DND-41 (cell line): ENCODE results near the gene HDGFL3.

Source experiments
- ATAC-seq: fragments of 200-7000 bp; cut with Tn5 transposase; 3 replicates; pipeline ENCODE4 v1.9.1; 2021; ENCODE audit warnings: low read depth; ENCODE audit not compliant: insufficient read depth
- DNase-seq: peaks from one replicate; pipeline ENCODE4 v3.0.0-alpha.2; 2020
- H2AFZ ChIP-seq: 2 replicates; pipeline ENCODE4 v1.6.0; 2012; ENCODE audit warnings: low read depth, low read length
- H3K27ac ChIP-seq: 2 replicates; pipeline ENCODE4 v1.5.1; 2012; ENCODE audit warnings: low read length, inconsistent platforms
- H3K27me3 ChIP-seq: fragments of 200-600 bp; sonication (generic); 2 replicates; pipeline ENCODE4 v1.6.0; 2012; ENCODE audit warnings: low read length, mild to moderate bottlenecking, inconsistent platforms; ENCODE audit not compliant: insufficient read depth, poor library complexity
- H3K36me3 ChIP-seq: 2 replicates; pipeline ENCODE4 v1.5.1; 2012; ENCODE audit warnings: low read length, inconsistent platforms; ENCODE audit not compliant: insufficient read depth
- H3K4me1 ChIP-seq: 2 replicates; pipeline ENCODE4 v1.5.1; 2012; ENCODE audit warnings: mild to moderate bottlenecking, low read length; ENCODE audit not compliant: insufficient read depth
- H3K4me2 ChIP-seq: 2 replicates; pipeline ENCODE4 v1.6.0; 2012; ENCODE audit warnings: mild to moderate bottlenecking, moderate library complexity, low read length, inconsistent platforms; ENCODE audit not compliant: insufficient read depth
- H3K4me3 ChIP-seq, 2 experiments: fragments of 200-600 bp in 1 of 2; shearing (Covaris generic) in 1 of 2; 2 replicates each; pipeline ENCODE4 v1.5.1; 2012 to 2016; ENCODE audit warnings: inconsistent platforms in 2 of 2, low read length in 2 of 2, mild to moderate bottlenecking in 2 of 2, low read depth in 1 of 2, moderate library complexity in 1 of 2
- H3K79me2 ChIP-seq: 2 replicates; pipeline ENCODE4 v1.6.0; 2012; ENCODE audit warnings: low read length, inconsistent platforms; ENCODE audit not compliant: insufficient read depth
- H3K9ac ChIP-seq: 2 replicates; pipeline ENCODE4 v1.6.0; 2012; ENCODE audit warnings: low read depth, mild to moderate bottlenecking, inconsistent platforms, low read length, moderate library complexity
- H3K9me3 ChIP-seq: 2 replicates; pipeline ENCODE4 v1.5.1; 2012; ENCODE audit warnings: low read length, moderate library complexity, mild to moderate bottlenecking, inconsistent platforms; ENCODE audit not compliant: insufficient read depth, severe bottlenecking
- H4K20me1 ChIP-seq: 2 replicates; pipeline ENCODE4 v1.6.0; 2012; ENCODE audit warnings: low read length; ENCODE audit not compliant: insufficient read depth
- EZH2 ChIP-seq: IDR thresholded peaks from 3 replicates; pipeline ENCODE4 v1.6.1; 2012; ENCODE audit warnings: borderline replicate concordance, low read depth, mild to moderate bottlenecking, moderate library complexity, low read length, inconsistent platforms; ENCODE audit not compliant: severe bottlenecking
- TF ChIP-seq, protein P1 (sequence below): IDR thresholded peaks from 2 replicates; pipeline ENCODE4 v1.5.1; 2012; ENCODE audit warnings: borderline replicate concordance, low read length, moderate library complexity, mild to moderate bottlenecking; ENCODE audit not compliant: poor library complexity, severe bottlenecking; ENCODE audit errors: extremely low read depth

HDGFL3 gene

DNA sequence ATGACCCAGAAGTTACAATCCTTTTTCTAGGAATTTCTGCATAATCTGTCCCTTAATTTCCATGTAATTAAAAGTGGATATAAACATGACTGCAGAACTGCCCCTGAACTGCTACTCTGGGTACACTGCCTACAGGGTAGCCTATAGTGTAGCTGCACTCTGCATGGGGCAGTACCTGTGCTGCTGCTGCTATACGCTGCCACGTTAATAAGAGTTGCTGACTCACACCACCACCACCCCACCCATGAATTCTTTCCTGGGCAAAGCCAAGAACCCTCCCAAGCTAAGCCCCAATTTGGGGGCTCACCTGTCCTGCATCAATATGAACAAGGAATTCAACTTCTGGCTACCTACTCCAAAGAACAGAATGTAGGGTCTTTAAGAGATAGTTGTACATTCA lies 13.9 kb downstream of the HDGFL3 start:
- H3K36me3 ChIP-seq = no peaks in the 10 kb centered on the region
- ATAC-seq (no peak), DNase-seq (no peak)
- no peaks in the 10 kb centered on the region for H3K27me3 ChIP-seq
- H3K4me1 ChIP-seq = no peaks in the 10 kb centered on the region
- TF ChIP-seq, protein P1, sequence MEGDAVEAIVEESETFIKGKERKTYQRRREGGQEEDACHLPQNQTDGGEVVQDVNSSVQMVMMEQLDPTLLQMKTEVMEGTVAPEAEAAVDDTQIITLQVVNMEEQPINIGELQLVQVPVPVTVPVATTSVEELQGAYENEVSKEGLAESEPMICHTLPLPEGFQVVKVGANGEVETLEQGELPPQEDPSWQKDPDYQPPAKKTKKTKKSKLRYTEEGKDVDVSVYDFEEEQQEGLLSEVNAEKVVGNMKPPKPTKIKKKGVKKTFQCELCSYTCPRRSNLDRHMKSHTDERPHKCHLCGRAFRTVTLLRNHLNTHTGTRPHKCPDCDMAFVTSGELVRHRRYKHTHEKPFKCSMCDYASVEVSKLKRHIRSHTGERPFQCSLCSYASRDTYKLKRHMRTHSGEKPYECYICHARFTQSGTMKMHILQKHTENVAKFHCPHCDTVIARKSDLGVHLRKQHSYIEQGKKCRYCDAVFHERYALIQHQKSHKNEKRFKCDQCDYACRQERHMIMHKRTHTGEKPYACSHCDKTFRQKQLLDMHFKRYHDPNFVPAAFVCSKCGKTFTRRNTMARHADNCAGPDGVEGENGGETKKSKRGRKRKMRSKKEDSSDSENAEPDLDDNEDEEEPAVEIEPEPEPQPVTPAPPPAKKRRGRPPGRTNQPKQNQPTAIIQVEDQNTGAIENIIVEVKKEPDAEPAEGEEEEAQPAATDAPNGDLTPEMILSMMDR = no peak
- TF ChIP-seq EZH2 = no peak
- no peaks in the 10 kb centered on the region for H3K9me3 ChIP-seq
- H3K79me2 ChIP-seq = peaks cover 82% of the 10 kb centered on the region
- peaks cover 14% of the 10 kb centered on the region; the same call in 1 of the 2 replicates for H4K20me1 ChIP-seq
- H3K4me2 ChIP-seq = no peak overlapping the region
- H2AFZ ChIP-seq = no peak overlapping the region
- no peak overlapping the region for H3K9ac ChIP-seq
- H3K4me3 ChIP-seq = no peak overlapping the region
- no peak overlapping the region for H3K27ac ChIP-seq

DNA sequence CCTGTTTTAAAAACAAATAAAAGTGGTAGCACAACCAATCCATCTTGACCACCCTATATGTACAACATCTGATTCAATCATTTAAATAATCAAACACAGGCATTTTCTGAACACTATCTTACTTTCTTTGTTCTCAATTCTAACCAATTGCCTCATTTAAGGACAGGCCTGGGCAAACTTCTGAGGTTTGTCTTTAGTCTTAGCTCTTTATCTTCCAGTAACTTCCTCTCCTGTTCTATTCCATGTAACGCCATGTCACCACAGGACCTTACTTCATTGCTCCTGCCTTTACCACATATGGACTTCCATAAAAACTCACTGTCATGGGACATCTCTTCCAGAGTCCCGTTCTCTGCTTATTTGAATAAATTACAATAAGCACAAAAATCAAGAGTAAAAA lies 14.9 kb downstream of the HDGFL3 start:
- TF ChIP-seq EZH2 = no peak
- TF ChIP-seq, protein P1 = no peak
- no peaks in the 10 kb centered on the region for H3K4me1 ChIP-seq
- H4K20me1 ChIP-seq = peaks cover 14% of the 10 kb centered on the region; the same call in 1 of the 2 replicates
- no peak overlapping the region for H3K9ac ChIP-seq
- no peak overlapping the region for H3K27ac ChIP-seq
- no peaks in the 10 kb centered on the region for H3K36me3 ChIP-seq
- H3K79me2 ChIP-seq = peaks cover 81% of the 10 kb centered on the region
- no peaks in the 10 kb centered on the region for H3K9me3 ChIP-seq
- no peak overlapping the region for H3K4me3 ChIP-seq
- DNase-seq = no peak
- H3K4me2 ChIP-seq = no peak overlapping the region
- H3K27me3 ChIP-seq = no peaks in the 10 kb centered on the region
- ATAC-seq = no peak
- H2AFZ ChIP-seq = no peak overlapping the region

DNA sequence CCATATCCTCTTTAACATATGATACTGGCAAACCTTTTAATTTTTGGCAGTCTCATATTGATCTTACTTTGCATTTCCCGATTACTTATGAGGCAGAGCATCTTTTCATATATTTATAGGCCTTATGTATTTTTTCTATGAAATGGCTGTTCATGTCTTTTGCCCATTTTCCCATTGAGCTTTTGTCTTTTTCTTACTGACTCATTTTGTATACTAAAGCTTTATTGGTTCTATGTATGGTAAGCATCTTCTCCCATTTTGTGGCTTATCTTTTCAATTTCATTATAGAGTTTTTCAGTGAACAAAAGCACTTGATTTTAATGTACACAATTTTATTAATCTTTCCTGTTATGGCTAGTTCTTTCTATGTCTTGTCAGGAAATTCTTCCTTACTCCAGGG lies 17.2 kb downstream of the HDGFL3 start:
- peaks cover 68% of the 10 kb centered on the region for H3K79me2 ChIP-seq
- no peaks in the 10 kb centered on the region for H3K27me3 ChIP-seq
- no peak for DNase-seq
- TF ChIP-seq, protein P1 = no peak
- TF ChIP-seq EZH2 = no peak
- H4K20me1 ChIP-seq = peaks cover 9% of the 10 kb centered on the region; the same call in 1 of the 2 replicates
- no peak for ATAC-seq
- no peaks in the 10 kb centered on the region for H3K4me1 ChIP-seq
- no peak overlapping the region for H3K4me2 ChIP-seq
- no peak overlapping the region for H3K27ac ChIP-seq
- H3K9me3 ChIP-seq = no peaks in the 10 kb centered on the region
- no peaks in the 10 kb centered on the region for H3K36me3 ChIP-seq
- no peak overlapping the region for H2AFZ ChIP-seq
- no peak overlapping the region for H3K9ac ChIP-seq
- no peak overlapping the region for H3K4me3 ChIP-seq

DNA sequence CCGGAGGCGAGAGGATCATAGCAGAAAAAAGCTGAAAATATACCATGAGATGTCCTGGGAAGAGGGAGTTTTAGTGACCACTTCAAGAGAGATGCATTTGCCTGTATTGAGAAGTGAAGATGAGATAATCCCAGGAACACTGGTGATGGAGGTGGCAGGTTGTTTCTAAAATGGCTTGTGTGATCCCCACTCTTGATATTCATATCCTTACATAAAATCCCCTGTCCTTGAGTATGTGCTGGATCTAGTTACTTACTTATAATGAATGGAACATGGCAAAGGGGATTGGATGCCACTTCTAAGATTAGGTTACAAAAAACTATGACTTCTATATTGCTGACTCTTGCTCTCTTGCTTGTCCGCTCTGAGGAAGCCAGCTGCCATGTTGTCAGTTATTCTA lies 22.1 kb downstream of the HDGFL3 start:
- Histone ChIP-seq H3K4me1 (no peaks in the 10 kb centered on the region), H3K27me3 (no peaks in the 10 kb centered on the region), H3K9ac (no peak overlapping the region), H3K9me3 (no peaks in the 10 kb centered on the region), H3K27ac (no peak overlapping the region), H4K20me1 (peaks cover 6% of the 10 kb centered on the region; the same call in 1 of the 2 replicates), H2AFZ (no peak overlapping the region), H3K36me3 (no peaks in the 10 kb centered on the region), H3K4me2 (no peak overlapping the region), H3K4me3 (no peak overlapping the region), H3K79me2 (peaks cover 41% of the 10 kb centered on the region)
- TF ChIP-seq, protein P1 = no peak
- DNase-seq = no peak
- no peak for ATAC-seq
